ENCODE measurements around the gene TERT.

GRCh38 chr5:1341863-1342262 is 47.0 kb upstream of the TERT start:
- TF ChIP-seq CTCF (IDR thresholded peaks at IDR 0.05; ENCODE audit: poor library complexity): no peak
- no peak for TF ChIP-seq EZH2 (IDR thresholded peaks at IDR 0.05; ENCODE audit: borderline replicate concordance)

Measured in hepatocyte (in vitro differentiated cells).